Central memory CD8-positive, alpha-beta T cell (primary cell): ENCODE data around the gene SLC4A1.

Experiments used
- ATAC-seq: fragments of 150-1000 bp; cut with Tn5 transposase; replicated peaks from 2 replicates; pipeline ENCODE4 v1.10.0; 2022; ENCODE audit warnings: mild to moderate bottlenecking, moderate FRiP score, moderate number of reproducible peaks; ENCODE audit not compliant: poor library complexity, severe bottlenecking; ENCODE audit errors: extremely low read depth
- DNase-seq, 2 donors: peaks; one replicate each; pipeline ENCODE4 v3.0.0; 2021; ENCODE audit warnings: low spot score in 2 of 2
- H3K27ac Mint-ChIP-seq: one replicate; pipeline ENCODE4 v1.8.0; 2022; ENCODE audit warnings: low read depth, mild to moderate bottlenecking, moderate library complexity, mixed read lengths
- H3K27me3 Mint-ChIP-seq: one replicate; pipeline ENCODE4 v1.8.0; 2022; ENCODE audit warnings: mixed read lengths
- H3K36me3 Mint-ChIP-seq: one replicate; pipeline ENCODE4 v1.8.0; 2022; ENCODE audit warnings: mild to moderate bottlenecking, moderate library complexity, mixed read lengths; ENCODE audit not compliant: insufficient read depth
- H3K4me1 Mint-ChIP-seq: one replicate; pipeline ENCODE4 v1.8.0; 2022; ENCODE audit warnings: mixed read lengths
- H3K4me3 Mint-ChIP-seq: one replicate; pipeline ENCODE4 v1.8.0; 2022; ENCODE audit warnings: mild to moderate bottlenecking, moderate library complexity, mixed read lengths
- H3K9me3 Mint-ChIP-seq: one replicate; pipeline ENCODE4 v1.8.0; 2022; ENCODE audit warnings: mixed read lengths

SLC4A1 gene

DNA sequence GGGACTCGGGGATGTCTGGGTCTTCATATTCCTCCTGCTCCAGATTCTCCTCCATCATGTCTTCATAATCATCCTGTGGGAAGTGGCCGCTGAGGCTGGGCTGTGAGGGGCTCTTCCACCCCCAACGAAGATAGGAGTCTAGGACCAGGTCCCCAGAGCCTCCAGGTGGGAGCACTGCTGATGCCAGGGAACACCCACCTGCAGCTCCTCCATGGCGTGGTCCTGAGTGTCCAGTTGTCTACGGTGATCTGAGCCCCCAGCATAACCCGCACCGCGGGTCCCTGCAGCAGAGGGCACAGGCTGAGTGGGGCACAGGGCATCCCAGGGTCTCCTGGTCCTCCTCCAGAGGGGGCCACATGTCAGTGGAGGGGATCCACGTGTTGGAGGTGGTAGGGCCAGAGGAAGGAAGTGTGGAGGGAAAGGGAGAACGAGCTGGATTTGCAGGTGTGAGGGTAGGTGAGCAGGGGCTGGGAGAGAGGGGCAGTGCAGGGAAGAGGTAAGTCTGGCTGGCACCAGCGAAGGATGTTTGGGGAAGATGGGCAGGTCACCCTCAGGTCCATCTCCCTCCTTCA is 5.2 kb downstream of the SLC4A1 start:
- ATAC-seq (no peak), DNase-seq (no peak)
- H3K4me1 Mint-ChIP-seq: no peaks in the 10 kb centered on the region
- peaks cover 2% of the 10 kb centered on the region for H3K36me3 Mint-ChIP-seq
- H3K9me3 Mint-ChIP-seq: no peaks in the 10 kb centered on the region
- H3K27ac Mint-ChIP-seq: peak overlapping the region; percentile 51
- no peak overlapping the region for H3K4me3 Mint-ChIP-seq
- H3K27me3 Mint-ChIP-seq: no peaks in the 10 kb centered on the region

DNA sequence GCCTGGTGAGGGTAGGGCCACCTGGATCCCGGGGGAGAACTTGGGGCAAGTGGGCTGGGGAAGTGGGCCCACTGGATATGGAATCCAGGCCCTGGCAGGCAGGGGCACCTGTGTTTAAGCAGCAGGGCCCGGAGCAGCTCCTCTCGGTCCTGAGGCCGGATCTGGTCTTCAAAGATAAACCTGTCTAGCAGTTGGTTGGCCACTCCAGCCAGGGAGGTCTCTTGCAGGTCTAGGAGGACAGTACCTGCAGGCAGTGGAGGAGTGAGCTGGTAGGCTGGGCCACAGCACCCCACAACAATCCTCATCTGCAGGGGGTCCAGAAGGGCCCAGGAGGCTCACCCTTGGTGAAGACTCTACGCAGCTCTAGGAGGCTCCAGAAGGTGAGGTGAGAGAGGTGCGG is 7.6 kb downstream of the SLC4A1 start:
- no peaks in the 10 kb centered on the region for H3K27me3 Mint-ChIP-seq
- H3K27ac Mint-ChIP-seq: no peak overlapping the region
- peaks cover under 1% of the 10 kb centered on the region for H3K36me3 Mint-ChIP-seq
- no peaks in the 10 kb centered on the region for H3K4me1 Mint-ChIP-seq
- no peak for DNase-seq
- no peak for ATAC-seq
- H3K4me3 Mint-ChIP-seq: no peak overlapping the region
- no peaks in the 10 kb centered on the region for H3K9me3 Mint-ChIP-seq

DNA sequence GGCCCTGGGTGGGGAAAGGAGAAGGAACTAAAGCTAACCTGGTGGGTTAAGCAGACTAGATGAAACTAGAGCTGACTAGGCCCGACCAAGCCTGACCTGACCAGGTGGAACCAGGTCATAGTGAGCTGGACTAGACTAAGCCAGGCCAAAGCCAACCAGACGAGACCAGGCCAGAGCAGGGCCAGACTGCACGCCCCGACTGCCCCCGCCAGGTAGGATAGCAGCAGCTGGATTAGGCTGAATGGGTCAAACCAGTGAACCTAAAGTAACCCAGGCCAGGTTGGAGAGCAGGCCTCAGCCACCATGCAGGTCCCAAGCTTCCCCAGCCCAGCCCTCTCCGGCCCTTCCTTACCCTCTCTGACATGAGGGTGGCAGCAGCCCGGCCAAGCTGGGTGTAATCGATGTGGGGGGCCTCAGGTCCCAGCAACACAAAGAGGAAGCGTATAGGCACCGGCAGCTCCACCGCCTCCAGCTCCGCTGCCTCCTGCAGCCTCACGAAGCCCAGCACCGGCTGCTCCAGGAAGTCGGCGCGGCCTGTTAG is 9.1 kb downstream of the SLC4A1 start:
- H3K9me3 Mint-ChIP-seq: no peaks in the 10 kb centered on the region
- no peaks in the 10 kb centered on the region for H3K4me1 Mint-ChIP-seq
- H3K27ac Mint-ChIP-seq: no peak overlapping the region
- H3K36me3 Mint-ChIP-seq: no peaks in the 10 kb centered on the region
- ATAC-seq (no peak), DNase-seq (no peak)
- no peak overlapping the region for H3K4me3 Mint-ChIP-seq
- no peaks in the 10 kb centered on the region for H3K27me3 Mint-ChIP-seq

DNA sequence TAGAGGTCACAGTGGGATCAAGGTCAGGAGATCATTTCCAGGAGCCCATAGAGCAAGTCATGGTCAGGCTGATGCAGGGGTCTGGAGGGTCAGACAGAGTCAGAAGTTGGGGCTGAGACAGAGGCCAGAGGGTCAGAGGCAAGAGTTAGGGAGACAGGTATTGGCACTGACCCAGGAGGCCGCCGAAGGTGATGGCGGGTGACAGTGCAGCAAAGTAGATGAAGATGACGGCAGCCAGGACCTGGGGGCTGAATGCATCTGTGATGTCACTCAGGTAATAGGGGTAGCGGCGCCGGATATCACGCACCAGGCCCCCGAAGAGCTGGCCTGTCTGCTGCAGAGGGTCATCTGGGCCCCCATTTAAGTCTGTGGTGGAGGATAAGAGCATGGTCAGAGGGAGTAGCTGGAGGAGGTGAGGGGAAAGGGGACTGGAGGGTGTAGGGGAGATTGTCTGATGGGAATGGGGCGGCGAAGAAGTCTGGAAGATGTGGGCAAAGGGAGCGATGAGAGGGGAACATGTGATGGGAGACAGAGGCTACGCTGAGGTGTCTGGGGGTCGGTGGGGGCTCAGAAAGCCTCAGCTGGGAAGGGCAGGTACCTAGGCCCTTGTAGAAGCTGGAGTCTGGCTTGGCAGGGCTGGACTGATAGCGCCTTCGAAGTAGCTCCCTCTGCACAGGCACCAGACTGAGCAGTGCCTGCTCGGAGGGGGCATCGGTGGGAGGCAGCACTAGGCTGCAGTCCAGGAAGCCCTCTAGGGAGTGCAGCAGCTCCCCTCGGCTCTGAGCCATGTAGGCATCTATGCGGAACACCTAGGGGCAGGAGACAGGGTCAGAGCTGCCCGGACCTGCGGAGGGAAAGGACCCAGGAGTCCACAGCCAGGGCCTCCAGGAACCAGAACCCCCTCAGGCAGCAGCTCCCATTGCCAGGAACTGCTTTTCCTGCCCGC is 9.8 kb downstream of the SLC4A1 start:
- ATAC-seq (no peak), DNase-seq (no peak)
- Mint-ChIP-seq H3K4me3 (no peak overlapping the region), H3K27me3 (no peaks in the 10 kb centered on the region), H3K9me3 (no peaks in the 10 kb centered on the region), H3K27ac (peak overlapping the region; percentile 17), H3K36me3 (no peaks in the 10 kb centered on the region), H3K4me1 (no peaks in the 10 kb centered on the region)

DNA sequence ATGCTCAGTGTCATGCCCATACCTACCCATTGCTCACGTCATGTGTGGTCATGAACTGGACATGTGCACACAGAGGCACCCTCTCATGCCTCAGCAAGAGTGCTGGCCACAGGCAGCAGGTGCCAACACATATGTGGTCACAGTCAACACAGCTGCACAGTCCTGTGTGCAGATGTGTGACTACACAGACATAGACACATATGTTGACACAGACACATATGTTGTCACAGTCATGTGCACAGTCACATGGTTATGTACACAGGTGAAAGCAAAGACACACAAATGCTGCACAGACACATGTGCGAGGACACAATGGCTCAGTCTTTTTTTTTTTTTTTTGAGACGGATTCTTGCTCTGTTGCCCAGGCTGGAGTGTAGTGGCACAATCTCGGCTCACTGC is 11.3 kb downstream of the SLC4A1 start:
- DNase-seq (no peak), ATAC-seq (no peak)
- H3K4me1 Mint-ChIP-seq: no peaks in the 10 kb centered on the region
- H3K27ac Mint-ChIP-seq: no peak overlapping the region
- H3K36me3 Mint-ChIP-seq: no peaks in the 10 kb centered on the region
- H3K27me3 Mint-ChIP-seq: no peaks in the 10 kb centered on the region
- H3K4me3 Mint-ChIP-seq: no peak overlapping the region
- H3K9me3 Mint-ChIP-seq: no peaks in the 10 kb centered on the region

DNA sequence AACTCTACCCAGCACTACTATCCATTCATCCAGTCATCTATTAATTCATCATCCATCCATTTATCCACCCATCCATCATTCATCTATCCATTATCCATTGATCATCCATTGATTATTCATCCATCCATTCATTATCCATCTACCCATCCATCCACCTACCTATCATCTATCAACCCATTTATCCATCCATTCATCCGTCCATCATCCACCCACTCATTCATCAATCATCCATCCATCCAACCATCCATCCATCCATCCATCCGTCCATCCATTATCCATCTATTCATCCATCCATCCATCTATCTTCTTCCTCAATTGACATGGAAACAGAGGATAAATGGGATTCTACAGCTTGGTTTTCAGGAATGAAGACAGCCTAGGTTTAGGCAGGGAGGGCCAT is 12.0 kb downstream of the SLC4A1 start:
- DNase-seq (no peak), ATAC-seq (no peak)
- Mint-ChIP-seq H3K27me3 (no peaks in the 10 kb centered on the region), H3K36me3 (no peaks in the 10 kb centered on the region), H3K27ac (no peak overlapping the region), H3K4me1 (no peaks in the 10 kb centered on the region), H3K9me3 (no peaks in the 10 kb centered on the region), H3K4me3 (no peak overlapping the region)

DNA sequence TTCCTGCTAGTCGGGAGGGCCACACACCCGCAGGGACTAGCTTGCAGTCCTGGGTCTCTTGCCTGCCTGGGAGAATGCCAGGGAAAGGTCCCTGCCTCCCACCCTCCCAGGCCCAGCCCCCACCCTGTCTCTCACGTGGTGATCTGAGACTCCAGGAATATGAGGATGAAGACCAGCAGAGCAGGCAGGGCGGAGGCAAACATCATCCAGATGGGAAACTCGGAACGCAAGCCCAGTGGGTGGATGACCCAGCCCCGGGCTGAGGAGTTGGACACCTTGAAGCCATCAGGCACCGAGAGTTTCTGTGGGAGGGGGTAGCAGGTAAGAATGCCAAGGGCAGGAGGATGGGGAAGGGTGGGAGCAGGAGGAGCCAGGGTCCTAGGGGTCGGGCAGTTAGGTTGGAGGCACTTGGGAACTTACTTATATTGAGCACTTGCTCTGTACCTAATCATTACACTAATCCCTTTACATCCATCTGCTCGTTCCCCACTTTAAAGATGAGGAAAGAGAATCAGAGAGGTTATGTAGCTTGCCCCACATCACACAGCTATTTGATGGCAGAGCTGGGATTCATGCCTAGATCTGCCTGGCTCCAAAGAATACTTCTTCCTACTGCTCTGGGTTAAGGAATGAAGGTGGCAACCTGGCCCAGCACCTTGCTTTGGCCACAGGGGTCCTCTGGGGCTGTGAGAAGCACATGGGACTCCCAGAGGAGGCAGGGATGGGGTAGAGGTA is 13.4 kb downstream of the SLC4A1 start:
- no peak for DNase-seq
- no peak for ATAC-seq
- Mint-ChIP-seq H3K36me3 (no peaks in the 10 kb centered on the region), H3K4me3 (no peak overlapping the region), H3K9me3 (no peaks in the 10 kb centered on the region), H3K27ac (no peak overlapping the region), H3K27me3 (no peaks in the 10 kb centered on the region), H3K4me1 (no peaks in the 10 kb centered on the region)

DNA sequence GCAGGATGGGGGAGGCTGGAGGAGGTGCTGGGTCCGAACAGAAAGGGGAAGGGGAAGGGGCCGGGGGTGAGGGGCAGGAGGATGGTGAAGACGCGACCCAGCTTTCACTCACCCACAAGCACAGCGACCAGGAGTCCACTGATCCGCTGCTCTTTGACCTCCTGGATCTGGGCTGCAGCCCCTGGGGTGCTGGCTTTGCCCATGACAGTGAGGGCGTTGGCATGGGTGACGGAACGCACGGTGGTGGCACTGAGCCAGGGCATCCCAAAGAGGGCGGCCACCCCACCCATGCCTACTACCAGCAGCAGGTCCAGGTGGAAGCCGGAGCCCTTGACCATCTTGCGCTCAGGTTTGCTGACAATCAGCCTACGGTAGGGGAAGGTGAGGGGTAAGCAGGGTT is 14.9 kb downstream of the SLC4A1 start:
- ATAC-seq (no peak), DNase-seq (no peak)
- no peak overlapping the region for H3K27ac Mint-ChIP-seq
- H3K9me3 Mint-ChIP-seq: no peaks in the 10 kb centered on the region
- H3K27me3 Mint-ChIP-seq: no peaks in the 10 kb centered on the region
- no peaks in the 10 kb centered on the region for H3K36me3 Mint-ChIP-seq
- H3K4me1 Mint-ChIP-seq: peaks cover 4% of the 10 kb centered on the region
- H3K4me3 Mint-ChIP-seq: no peak overlapping the region

DNA sequence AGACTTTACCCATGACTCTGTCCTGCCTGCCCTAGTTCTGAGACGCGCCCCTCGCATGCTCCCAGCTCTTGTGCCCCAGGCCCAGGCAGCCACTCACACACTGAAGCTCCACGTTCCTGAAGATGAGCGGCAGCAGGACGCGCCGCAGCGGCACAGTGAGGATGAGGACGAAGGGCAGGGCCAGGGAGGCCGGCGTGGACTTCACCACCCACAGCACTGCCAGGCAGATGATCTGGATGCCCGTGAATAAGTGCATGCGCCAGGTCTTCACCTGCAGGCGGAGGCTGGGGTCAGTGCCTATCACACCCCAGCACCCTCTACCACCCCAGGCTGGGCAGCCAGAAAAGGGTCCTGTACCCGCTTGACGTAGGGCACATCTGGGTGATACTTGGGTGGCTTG is 16.9 kb downstream of the SLC4A1 start:
- H3K9me3 Mint-ChIP-seq: no peaks in the 10 kb centered on the region
- DNase-seq (no peak), ATAC-seq (no peak)
- H3K4me1 Mint-ChIP-seq: peaks cover 24% of the 10 kb centered on the region
- H3K27ac Mint-ChIP-seq: no peak overlapping the region
- H3K27me3 Mint-ChIP-seq: no peaks in the 10 kb centered on the region
- H3K36me3 Mint-ChIP-seq: peaks cover 7% of the 10 kb centered on the region
- no peak overlapping the region for H3K4me3 Mint-ChIP-seq

DNA sequence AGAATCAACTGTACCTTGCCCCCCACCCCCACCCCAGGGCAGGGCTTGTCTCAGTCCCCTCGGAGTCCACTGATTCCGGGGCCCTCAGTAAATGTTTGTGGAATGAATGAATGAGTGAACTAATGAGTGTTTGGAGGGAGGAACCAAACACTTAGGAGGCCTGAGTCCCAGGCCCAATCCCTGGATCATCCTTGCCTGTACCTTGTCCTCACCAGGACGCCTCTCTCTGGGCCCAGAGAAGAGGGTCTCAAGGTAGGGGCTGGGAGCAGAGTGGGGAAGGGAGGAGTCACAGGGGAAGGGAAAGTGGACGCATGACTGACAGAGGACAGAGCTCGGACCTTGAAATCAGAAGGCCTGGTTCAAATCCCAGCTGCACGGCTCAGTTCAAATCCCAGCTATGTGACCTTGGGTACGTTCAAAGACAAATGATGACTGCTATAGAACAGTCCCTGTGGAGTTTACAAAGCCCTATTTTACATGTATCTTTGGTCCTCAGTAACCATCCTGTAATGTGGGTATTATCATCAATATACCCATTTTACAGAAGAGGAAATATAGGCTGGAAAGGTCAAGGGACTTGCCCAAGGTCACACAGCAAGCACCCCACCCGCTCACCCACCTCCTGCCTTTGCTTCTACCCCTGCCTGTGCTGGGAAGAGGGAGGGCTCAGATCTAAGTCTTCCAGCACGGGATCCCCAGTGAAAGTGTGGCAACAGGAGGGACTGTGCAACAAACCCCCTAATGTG is 18.3 kb downstream of the SLC4A1 start:
- no peaks in the 10 kb centered on the region for H3K27me3 Mint-ChIP-seq
- no peak overlapping the region for H3K4me3 Mint-ChIP-seq
- no peak for ATAC-seq
- peak overlapping the region; percentile 60 for H3K27ac Mint-ChIP-seq
- peaks cover 31% of the 10 kb centered on the region for H3K4me1 Mint-ChIP-seq
- no peak for DNase-seq
- H3K9me3 Mint-ChIP-seq: no peaks in the 10 kb centered on the region
- H3K36me3 Mint-ChIP-seq: peaks cover 7% of the 10 kb centered on the region

DNA sequence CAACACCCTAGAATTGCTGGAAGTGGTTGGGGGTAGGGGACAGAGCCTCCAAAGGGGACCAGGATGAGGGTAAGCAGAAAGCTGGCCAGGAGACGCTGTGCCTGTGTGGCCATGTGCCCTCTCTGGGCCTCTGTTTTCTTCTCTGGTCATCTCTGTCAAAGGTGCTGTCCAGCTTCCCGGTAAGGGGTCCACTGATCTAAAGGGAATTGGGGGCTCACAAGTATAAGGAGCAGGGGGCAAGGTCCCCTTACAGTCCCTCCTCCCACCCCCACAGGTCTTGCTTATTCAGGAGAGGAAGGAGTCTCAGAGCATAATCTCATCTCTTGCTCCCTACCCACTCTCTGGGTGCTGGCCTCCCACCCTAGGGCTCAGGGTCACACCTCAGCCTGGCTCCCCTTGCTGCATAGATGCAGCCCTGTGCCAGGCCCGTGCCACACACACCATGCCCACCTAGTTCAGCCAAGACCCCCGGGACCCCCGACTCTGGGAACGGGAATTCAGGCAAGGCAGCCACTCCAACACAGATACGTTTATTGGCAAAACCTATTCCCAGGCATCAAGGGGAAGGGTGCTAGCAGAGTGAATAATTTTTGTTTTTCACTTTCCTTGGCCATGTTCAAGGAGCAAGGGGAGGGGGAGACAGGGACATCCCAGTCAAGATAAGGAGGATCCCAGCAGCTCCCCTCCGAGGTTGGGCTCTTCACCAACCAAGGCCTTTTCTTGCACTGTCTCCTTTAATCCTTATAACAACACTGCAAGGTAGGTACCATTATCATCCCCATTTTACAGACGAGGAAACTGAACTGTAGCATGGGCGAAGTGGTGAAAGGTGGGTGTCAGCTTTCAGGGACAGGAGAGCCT is 19.8 kb downstream of the SLC4A1 start:
- Mint-ChIP-seq H3K4me1 (peaks cover 31% of the 10 kb centered on the region), H3K27me3 (no peaks in the 10 kb centered on the region), H3K27ac (peak overlapping the region; percentile 92), H3K9me3 (no peaks in the 10 kb centered on the region), H3K36me3 (peaks cover 7% of the 10 kb centered on the region), H3K4me3 (no peak overlapping the region)
- no peak for ATAC-seq
- no peak for DNase-seq
